Measurements from ENCODE around the gene DSCAML1. TPM values are rescaled to one million over a fixed set of nuclear protein-coding genes. Genes with fewer than 3 reads are reported as not detected.
A peak's percentile ranks its signal among the peaks of the same experiment; 100 is the strongest.

The DSCAML1 gene
- total and polyA plus RNA-seq, 2 of the 8 experiments (the other 6 are each of a cell fraction or from before 2014, with no cell fraction given) = 0.19 to 0.24 TPM

DNA sequence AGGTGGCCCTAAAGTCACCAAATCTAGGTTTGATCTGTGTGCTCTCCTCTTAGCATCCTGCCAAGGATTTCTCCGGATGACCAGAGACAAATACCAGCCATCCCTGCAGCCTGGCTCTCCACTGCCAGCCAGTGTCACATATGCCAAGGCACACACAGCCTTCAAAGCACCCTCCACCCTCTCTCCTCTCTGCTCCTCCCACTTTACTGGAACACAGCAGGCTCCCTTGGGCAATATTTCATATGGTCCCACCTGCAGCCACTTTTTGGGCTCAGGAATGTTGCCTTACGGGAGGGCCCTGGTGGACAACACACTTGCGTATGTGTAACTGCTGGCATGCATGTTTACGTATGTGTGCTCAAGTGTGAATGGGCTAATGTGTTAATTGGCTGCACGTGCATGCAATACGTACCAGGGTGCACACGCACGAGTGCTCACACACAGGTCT, 285.5 kb downstream of the DSCAML1 start:
- FAIRE-seq = no peak
- Histone ChIP-seq H3K14ac (ENCODE audit: insufficient read length) (no peak overlapping the region), H3K79me2 (ENCODE audit: control insufficient read depth in 1 of 2, insufficient read depth in 2 of 2, low read length in 2 of 2) (no peaks in the 10 kb centered on the region), H2AFZ (ENCODE audit: low read length) (no peak overlapping the region), H3K36me3 (ENCODE audit: control insufficient read depth in 2 of 4, insufficient read depth in 4 of 4, low read length in 3 of 4) (no peaks in the 10 kb centered on the region), H3K23me2 (ENCODE audit: low read depth, low read length) (no peaks in the 10 kb centered on the region; the same call in 1 of the 2 replicates), H3K4me1 (replicated peaks in 1 of 4; ENCODE audit: control insufficient read depth in 3 of 4, insufficient read depth in 4 of 4, low read length in 3 of 4) (peaks cover 7 to 21% (median 14%) of the 10 kb centered on the region in 4 experiments), H2BK5ac (ENCODE audit: low read depth, low read length) (peak overlapping the region; percentile 63; the same call in 1 of the 2 replicates), H3K4ac (replicated peaks; ENCODE audit: insufficient read length, low read depth, low read length) (no peak overlapping the region), H3K79me1 (ENCODE audit: low read depth, low read length) (no peaks in the 10 kb centered on the region), H3K18ac (ENCODE audit: extremely low read depth, low read length) (no peak overlapping the region), H3K9me3 (ENCODE audit: insufficient read depth in 2 of 2, low read depth in 1 of 2, low read length in 1 of 2) (no peaks in the 10 kb centered on the region), H3K27ac (ENCODE audit: low read depth, low read length) (no peak overlapping the region), H2BK120ac (replicated peaks; ENCODE audit: low read depth, low read length) (no peak overlapping the region), H2AK5ac (ENCODE audit: low read depth, low read length) (peak overlapping the region; percentile 54; the same call in 1 of the 2 replicates), H2BK15ac (ENCODE audit: low read length) (peak overlapping the region; percentile 23; the same call in 1 of the 2 replicates), H4K91ac (replicated peaks; ENCODE audit: insufficient read length, low read length) (peak overlapping the region; percentile 36), H2BK12ac (ENCODE audit: low read depth, low read length) (peak overlapping the region; percentile 70; the same call in 1 of the 2 replicates), H4K5ac (ENCODE audit: insufficient read length, low read depth, low read length) (no peak overlapping the region), H3K4me2 (ENCODE audit: insufficient read depth in 1 of 2, low read depth in 2 of 2, low read length in 2 of 2) (no peak overlapping the region; a peak in 1 of 4 replicates), H2BK20ac (ENCODE audit: low read length) (no peak overlapping the region; the same call in 1 of the 2 replicates), H3K9ac (replicated peaks in 1 of 4; ENCODE audit: extremely low read depth in 1 of 4, low read depth in 3 of 4, low read length in 3 of 4) (peak overlapping the region in 1 of 4 experiments; percentile 18; a peak in 1 of 7 replicates), H3K4me3 (ENCODE audit: extremely low read depth in 1 of 4, insufficient read depth in 2 of 4, low read depth in 3 of 4, low read length in 4 of 4) (no peak overlapping the region), H4K20me1 (replicated peaks in 1 of 2; ENCODE audit: control insufficient read depth in 1 of 2, insufficient read depth in 2 of 2, low read length in 2 of 2) (no peaks in the 10 kb centered on the region), H3K23ac (ENCODE audit: insufficient read length) (no peak overlapping the region), H3K27me3 (replicated peaks in 1 of 4; ENCODE audit: control insufficient read depth in 3 of 4, extremely low read depth in 1 of 4, insufficient read depth in 3 of 4, low read length in 3 of 4) (no peaks in the 10 kb centered on the region), H3K56ac (replicated peaks; ENCODE audit: insufficient read length, low read depth, low read length) (no peak overlapping the region), H4K8ac (ENCODE audit: extremely low read depth, insufficient read depth, low read length) (no peak overlapping the region)
- CTCF ChIA-PET (ENCODE audit: partially characterized antibody) = interaction anchor here (0.8 to 4.8 kb wide), 9 partner anchors 9 to 296 kb away, joined by 3 to 27 read pairs (median 10); no protein-coding TSS in a partner anchor
- 88% methylated on average over 8 of the region's 8 CpGs; no CpG with 5 or more reads in 1 of the 2 experiments for WGBS, 2 experiments (ENCODE audit: extremely low coverage in 1 of 2, insufficient coverage in 1 of 2, insufficient read length in 1 of 2, insufficient replicate concordance in 2 of 2, low coverage in 1 of 2, low lambda C conversion rate in 2 of 2, missing lambda C conversion rate in 1 of 2)
- POLR2A ChIA-PET (ENCODE audit: partially characterized antibody) = interaction anchor here (1.6 to 2.1 kb wide), 2 partner anchors 9 to 16 kb away, joined by 4 to 7 read pairs; no protein-coding TSS in a partner anchor
- no peak for TF ChIP-seq NANOG (IDR thresholded peaks at IDR 0.05; ENCODE audit: insufficient read depth, low read depth, low read length, poor library complexity, severe bottlenecking)
- no peak for TF ChIP-seq SP4 (IDR thresholded peaks at IDR 0.05; ENCODE audit: low read length)
- TF ChIP-seq SUZ12 (IDR thresholded peaks at IDR 0.05; ENCODE audit: low read length) = no peak
- TF ChIP-seq ZNF274 (IDR thresholded peaks at IDR 0.05; ENCODE audit: borderline replicate concordance, extremely low read depth, low read length) = no peak
- no peak for TF ChIP-seq FOSL1 (IDR thresholded peaks at IDR 0.05; ENCODE audit: insufficient read depth, low read depth, low read length)
- TF ChIP-seq JUN (IDR thresholded peaks at IDR 0.05; ENCODE audit: low read depth, low read length) = no peak
- no peak for TF ChIP-seq SIRT6 (IDR thresholded peaks at IDR 0.05; ENCODE audit: low read length)
- TF ChIP-seq NRF1 (IDR thresholded peaks at IDR 0.05; ENCODE audit: low read depth, low read length) = no peak
- TF ChIP-seq, protein P1, sequence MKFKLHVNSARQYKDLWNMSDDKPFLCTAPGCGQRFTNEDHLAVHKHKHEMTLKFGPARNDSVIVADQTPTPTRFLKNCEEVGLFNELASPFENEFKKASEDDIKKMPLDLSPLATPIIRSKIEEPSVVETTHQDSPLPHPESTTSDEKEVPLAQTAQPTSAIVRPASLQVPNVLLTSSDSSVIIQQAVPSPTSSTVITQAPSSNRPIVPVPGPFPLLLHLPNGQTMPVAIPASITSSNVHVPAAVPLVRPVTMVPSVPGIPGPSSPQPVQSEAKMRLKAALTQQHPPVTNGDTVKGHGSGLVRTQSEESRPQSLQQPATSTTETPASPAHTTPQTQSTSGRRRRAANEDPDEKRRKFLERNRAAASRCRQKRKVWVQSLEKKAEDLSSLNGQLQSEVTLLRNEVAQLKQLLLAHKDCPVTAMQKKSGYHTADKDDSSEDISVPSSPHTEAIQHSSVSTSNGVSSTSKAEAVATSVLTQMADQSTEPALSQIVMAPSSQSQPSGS (IDR thresholded peaks at IDR 0.05; ENCODE audit: low read length) = no peak
- TF ChIP-seq CEBPB (IDR thresholded peaks at IDR 0.05; ENCODE audit: low read depth, low read length) = no peak
- TF ChIP-seq, protein P2, sequence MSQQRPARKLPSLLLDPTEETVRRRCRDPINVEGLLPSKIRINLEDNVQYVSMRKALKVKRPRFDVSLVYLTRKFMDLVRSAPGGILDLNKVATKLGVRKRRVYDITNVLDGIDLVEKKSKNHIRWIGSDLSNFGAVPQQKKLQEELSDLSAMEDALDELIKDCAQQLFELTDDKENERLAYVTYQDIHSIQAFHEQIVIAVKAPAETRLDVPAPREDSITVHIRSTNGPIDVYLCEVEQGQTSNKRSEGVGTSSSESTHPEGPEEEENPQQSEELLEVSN (IDR thresholded peaks at IDR 0.05) = no peak
- DNase-seq (ENCODE audit: low read depth in 1 of 2, low spot score in 2 of 2) = no peak

Data from H1 (cell line).